Lower lobe of right lung (tissue), 2 donors: ENCODE data around the gene TMPRSS13. TPM values are rescaled to one million over a fixed set of nuclear protein-coding genes. Genes with fewer than 3 reads are reported as not detected.

Experiments used
- ATAC-seq, 2 donors: fragments of 200-7000 bp; cut with Tn5 transposase; one replicate each; pipeline ENCODE4 v1.9.1; 2020 to 2022; ENCODE audit warnings: mild to moderate bottlenecking in 2 of 2, moderate library complexity in 2 of 2
- DNase-seq: peaks from one replicate; pipeline ENCODE4 v3.0.0-alpha.2; 2020
- H3K27ac ChIP-seq: fragments of 200-600 bp; one replicate; pipeline ENCODE4 v1.8.0; 2022
- H3K27me3 ChIP-seq: fragments of 200-600 bp; one replicate; pipeline ENCODE4 v1.8.0; 2022; ENCODE audit warnings: low read depth
- H3K36me3 ChIP-seq: fragments of 200-600 bp; one replicate; pipeline ENCODE4 v1.8.0; 2022; ENCODE audit warnings: mild to moderate bottlenecking
- H3K4me1 ChIP-seq: fragments of 200-600 bp; one replicate; pipeline ENCODE4 v1.8.0; 2022
- H3K4me3 ChIP-seq: fragments of 200-600 bp; one replicate; pipeline ENCODE4 v1.8.0; 2022; ENCODE audit warnings: mild to moderate bottlenecking
- H3K9me3 ChIP-seq: fragments of 200-600 bp; one replicate; pipeline ENCODE4 v1.8.0; 2022
- CTCF ChIP-seq: fragments of 200-600 bp; IDR thresholded peaks from one replicate; pipeline ENCODE4 v1.8.0; 2022; ENCODE audit warnings: antibody characterized with exemption, mild to moderate bottlenecking
- intact Hi-C: fragments of 100-400 bp; cut with DNase I; formaldehyde crosslinking; loops from one replicate; pipeline ENCODE4 v1.11.0; 2022
- total RNA-seq: library from RNA; stranded (reverse); fragmentation: NEBNext Ultra II Directional; extraction: Animal tissue kit (Norgen Biotek cat#: 25700); gene quantifications from one replicate; pipeline ENCODE4 v1.2.1, GENCODE V29; 2021
- donor health status: DM: no; HTN: yes; CAD: no; lungs with severe emphysema.

TMPRSS13 gene
- total RNA-seq, 1 donor from 2014 or later = 7.0 TPM

GRCh38 chr11:117921456-117921855, 7.7 kb downstream of the TMPRSS13 start:
- no peak for TF ChIP-seq CTCF
- intact Hi-C loops = no loop called here
- Histone ChIP-seq H3K4me1 (no peaks in the 10 kb centered on the region), H3K27ac (no peak overlapping the region), H3K27me3 (no peaks in the 10 kb centered on the region), H3K4me3 (no peak overlapping the region), H3K9me3 (no peaks in the 10 kb centered on the region), H3K36me3 (no peaks in the 10 kb centered on the region)
- ATAC-seq = no peak
- DNase-seq = no peak

DNA sequence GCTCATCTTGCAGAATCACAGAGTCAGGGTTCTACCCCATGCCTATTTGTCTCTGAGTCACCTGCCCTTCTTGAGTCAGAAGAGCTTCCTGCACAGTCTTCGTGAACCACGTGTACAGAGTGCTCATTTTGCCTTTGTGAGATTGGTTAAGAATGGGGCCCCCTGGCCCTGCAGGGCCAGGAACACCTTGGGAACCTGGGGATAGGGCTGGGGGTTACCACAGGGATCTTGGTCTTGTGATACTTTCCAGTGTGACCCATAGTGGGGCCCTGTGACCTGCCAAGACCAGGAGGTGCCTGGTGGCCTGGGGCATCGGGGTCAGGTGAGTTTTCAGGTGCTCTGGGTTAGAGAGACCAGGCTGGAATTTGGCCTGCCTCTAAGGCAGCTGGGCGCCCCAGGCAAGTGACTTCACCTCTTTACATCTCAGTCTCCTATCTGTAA, 9.4 kb downstream of the TMPRSS13 start:
- Histone ChIP-seq H3K4me3 (no peak overlapping the region), H3K36me3 (no peaks in the 10 kb centered on the region), H3K27me3 (no peaks in the 10 kb centered on the region), H3K4me1 (no peaks in the 10 kb centered on the region), H3K27ac (no peak overlapping the region), H3K9me3 (no peaks in the 10 kb centered on the region)
- no peak for TF ChIP-seq CTCF
- intact Hi-C loops = no loop called here
- no peak for ATAC-seq
- no peak for DNase-seq

- ATAC-seq = no peak
- TF ChIP-seq CTCF = no peak
- intact Hi-C loops = no loop called here
- no peaks in the 10 kb centered on the region for H3K9me3 ChIP-seq
- no peak overlapping the region for H3K4me3 ChIP-seq
- H3K27ac ChIP-seq = no peak overlapping the region
- no peaks in the 10 kb centered on the region for H3K36me3 ChIP-seq
- DNase-seq = no peak
- no peaks in the 10 kb centered on the region for H3K27me3 ChIP-seq
- H3K4me1 ChIP-seq = no peaks in the 10 kb centered on the region
Measured at GRCh38 chr11:117919341-117919740, 9.9 kb downstream of the TMPRSS13 start.

DNA sequence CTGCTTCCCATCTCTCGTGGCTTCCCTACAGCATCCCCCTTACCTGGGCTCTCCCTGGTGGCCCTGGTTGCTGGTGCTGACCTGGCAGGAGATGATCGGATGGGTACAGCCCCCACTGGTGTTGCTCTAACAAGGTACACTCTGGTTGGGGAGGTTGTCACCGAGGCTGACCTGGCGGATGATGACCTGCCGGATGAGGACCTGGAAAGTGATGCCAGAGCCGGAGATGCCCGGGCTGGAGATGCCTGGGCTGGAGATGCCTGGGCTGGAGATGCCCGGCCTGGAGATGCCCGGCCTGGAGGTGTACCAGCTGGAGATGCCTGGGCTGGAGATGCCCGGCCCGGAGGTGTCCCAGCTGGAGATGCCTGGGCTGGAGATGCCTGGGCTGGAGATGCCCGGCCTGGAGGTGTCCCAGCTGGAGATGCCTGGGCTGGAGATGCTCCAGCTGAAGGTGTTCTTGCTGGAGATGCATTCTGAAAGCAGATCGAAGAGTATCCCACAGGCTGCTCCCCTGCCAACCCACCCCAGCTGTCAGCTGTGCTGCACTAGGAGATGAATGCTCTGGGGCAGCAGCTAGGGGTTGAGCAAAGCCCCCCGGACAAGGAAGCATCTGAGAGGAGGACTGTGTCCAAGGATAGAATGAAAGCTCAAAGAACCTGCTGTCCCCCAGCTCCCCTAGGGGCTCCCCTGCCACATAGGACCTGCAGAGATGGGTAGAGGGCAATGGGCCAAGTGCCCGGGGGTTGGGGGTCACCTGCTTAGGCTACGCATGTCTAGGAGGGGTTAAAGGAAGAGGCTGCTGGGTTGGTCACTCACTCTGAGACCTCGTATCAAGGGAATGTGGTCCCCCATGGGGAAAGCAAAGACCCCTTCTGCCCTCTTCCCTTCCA, 10.6 kb downstream of the TMPRSS13 start:
- Histone ChIP-seq H3K9me3 (no peaks in the 10 kb centered on the region), H3K4me1 (no peaks in the 10 kb centered on the region), H3K4me3 (no peak overlapping the region), H3K27ac (no peak overlapping the region), H3K36me3 (no peaks in the 10 kb centered on the region), H3K27me3 (no peaks in the 10 kb centered on the region)
- no peak for ATAC-seq
- TF ChIP-seq CTCF = no peak
- DNase-seq = no peak
- intact Hi-C loops = no loop called here

DNA sequence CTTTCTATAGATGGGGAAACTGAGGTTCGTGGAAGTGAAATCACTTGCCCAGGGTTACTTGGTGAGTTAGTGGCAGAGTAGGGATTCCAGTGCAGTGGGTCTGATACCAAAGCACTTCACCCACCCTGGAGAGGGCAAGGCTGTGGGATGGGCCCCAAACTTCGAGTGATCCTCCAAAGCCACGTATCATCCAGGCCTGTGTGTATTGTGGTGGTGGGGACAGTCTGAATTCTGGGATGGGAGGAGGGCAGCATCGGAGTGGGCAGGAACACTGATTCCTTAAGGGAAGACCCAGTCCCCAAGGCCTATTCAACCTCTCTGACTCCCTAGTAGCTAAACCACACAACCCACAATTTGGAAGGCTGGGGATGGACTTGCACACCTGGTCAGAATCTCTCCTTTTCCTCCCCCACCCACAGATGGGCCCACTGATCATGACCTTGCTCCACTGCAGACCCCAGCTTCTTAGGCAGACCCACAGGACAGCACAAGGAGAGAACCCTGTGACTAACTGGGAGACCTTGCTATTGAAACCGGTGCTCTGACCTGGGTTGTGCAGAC, 11.5 kb downstream of the TMPRSS13 start:
- intact Hi-C loops = no loop called here
- ATAC-seq = no peak
- no peaks in the 10 kb centered on the region for H3K9me3 ChIP-seq
- H3K36me3 ChIP-seq = no peaks in the 10 kb centered on the region
- DNase-seq = no peak
- no peak overlapping the region for H3K27ac ChIP-seq
- H3K4me3 ChIP-seq = no peak overlapping the region
- H3K4me1 ChIP-seq = no peaks in the 10 kb centered on the region
- no peak for TF ChIP-seq CTCF
- H3K27me3 ChIP-seq = no peaks in the 10 kb centered on the region
